AG04450 (cell line): ENCODE results near the gene CCDC6. TPM values are rescaled to one million over a fixed set of nuclear protein-coding genes. Genes with fewer than 3 reads are reported as not detected.
"Not testable (repeated sequence)": the region's sequence is repeated elsewhere in the genome, so short reads cannot be mapped to it uniquely, and the experiment has no call there.

Experiments used
- CTCF ChIA-PET: fragments of 300-600, 350-600 bp; formaldehyde crosslinking; extraction: SDS; loops from one replicate; lab custom pipeline; 2022; ENCODE audit warnings: antibody characterized with exemption, inconsistent platforms; lab: Charles Lee
- POLR2A ChIA-PET: fragments of 350-600 bp; formaldehyde crosslinking; extraction: SDS; loops from one replicate; lab custom pipeline; 2021; ENCODE audit warnings: antibody characterized with exemption, inconsistent platforms; lab: Yijun Ruan, JAX
- DNase-seq: peaks from one replicate; pipeline ENCODE4 v3.0.0-alpha.2; 2011; ENCODE audit warnings: low read depth, low spot score
- H3K27ac ChIP-seq: one replicate; pipeline ENCODE4 v1.5.1; 2012; ENCODE audit warnings: low read depth, low read length, control low read depth
- H3K27me3 ChIP-seq: one replicate; pipeline ENCODE4 v1.6.0; 2012; ENCODE audit warnings: low read length; ENCODE audit not compliant: control insufficient read depth, insufficient read depth
- H3K4me3 ChIP-seq: 2 replicates; pipeline ENCODE4 v1.5.1; 2011; ENCODE audit warnings: mild to moderate bottlenecking, low read depth, low read length, control low read depth
- H3K9me3 ChIP-seq: 2 replicates; pipeline ENCODE4 v1.5.1; 2012; ENCODE audit warnings: low read length; ENCODE audit not compliant: control insufficient read depth, insufficient read depth
- polyA plus RNA-seq: library from polyadenylated mRNA; depleted of rRNA; stranded (reverse); fragments of >200 nt; gene quantifications from 2 replicates; pipeline ENCODE4 v1.2.3, GENCODE V29; 2011
- TF ChIP-seq, protein P1 (sequence below): IDR thresholded peaks from 2 replicates; pipeline ENCODE4 v1.5.1; 2011; ENCODE audit warnings: low read depth, low read length, control low read depth, inconsistent platforms

CCDC6 gene
- polyA plus RNA-seq, 1 experiment, result 51.1 TPM

DNA sequence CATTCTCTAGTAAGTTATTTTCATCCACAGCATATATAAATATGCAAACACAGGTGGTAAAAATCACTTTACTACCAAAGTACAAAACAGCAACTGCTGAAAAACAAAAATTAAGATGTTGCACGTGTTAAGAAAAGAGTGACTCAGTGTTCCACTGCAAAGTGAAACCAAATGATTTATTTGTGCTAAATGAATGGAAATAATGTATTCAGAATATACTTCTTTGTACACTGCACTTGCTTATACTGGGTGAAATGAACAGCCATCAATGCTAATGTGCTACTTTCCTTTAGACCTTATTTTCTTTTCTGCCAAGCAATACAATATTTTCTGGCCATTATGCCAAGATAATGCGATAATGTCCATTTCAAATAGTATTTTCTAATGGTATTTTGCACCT is 114.8 kb downstream of the CCDC6 start:
- CTCF ChIA-PET, result no interaction called here
- no peak overlapping the region for H3K4me3 ChIP-seq
- H3K27me3 ChIP-seq, result no peaks in the 10 kb centered on the region
- no peaks in the 10 kb centered on the region for H3K9me3 ChIP-seq
- DNase-seq, result no peak
- POLR2A ChIA-PET, result no interaction called here
- TF ChIP-seq, protein P1, sequence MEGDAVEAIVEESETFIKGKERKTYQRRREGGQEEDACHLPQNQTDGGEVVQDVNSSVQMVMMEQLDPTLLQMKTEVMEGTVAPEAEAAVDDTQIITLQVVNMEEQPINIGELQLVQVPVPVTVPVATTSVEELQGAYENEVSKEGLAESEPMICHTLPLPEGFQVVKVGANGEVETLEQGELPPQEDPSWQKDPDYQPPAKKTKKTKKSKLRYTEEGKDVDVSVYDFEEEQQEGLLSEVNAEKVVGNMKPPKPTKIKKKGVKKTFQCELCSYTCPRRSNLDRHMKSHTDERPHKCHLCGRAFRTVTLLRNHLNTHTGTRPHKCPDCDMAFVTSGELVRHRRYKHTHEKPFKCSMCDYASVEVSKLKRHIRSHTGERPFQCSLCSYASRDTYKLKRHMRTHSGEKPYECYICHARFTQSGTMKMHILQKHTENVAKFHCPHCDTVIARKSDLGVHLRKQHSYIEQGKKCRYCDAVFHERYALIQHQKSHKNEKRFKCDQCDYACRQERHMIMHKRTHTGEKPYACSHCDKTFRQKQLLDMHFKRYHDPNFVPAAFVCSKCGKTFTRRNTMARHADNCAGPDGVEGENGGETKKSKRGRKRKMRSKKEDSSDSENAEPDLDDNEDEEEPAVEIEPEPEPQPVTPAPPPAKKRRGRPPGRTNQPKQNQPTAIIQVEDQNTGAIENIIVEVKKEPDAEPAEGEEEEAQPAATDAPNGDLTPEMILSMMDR, result no peak
- no peak overlapping the region for H3K27ac ChIP-seq

DNA sequence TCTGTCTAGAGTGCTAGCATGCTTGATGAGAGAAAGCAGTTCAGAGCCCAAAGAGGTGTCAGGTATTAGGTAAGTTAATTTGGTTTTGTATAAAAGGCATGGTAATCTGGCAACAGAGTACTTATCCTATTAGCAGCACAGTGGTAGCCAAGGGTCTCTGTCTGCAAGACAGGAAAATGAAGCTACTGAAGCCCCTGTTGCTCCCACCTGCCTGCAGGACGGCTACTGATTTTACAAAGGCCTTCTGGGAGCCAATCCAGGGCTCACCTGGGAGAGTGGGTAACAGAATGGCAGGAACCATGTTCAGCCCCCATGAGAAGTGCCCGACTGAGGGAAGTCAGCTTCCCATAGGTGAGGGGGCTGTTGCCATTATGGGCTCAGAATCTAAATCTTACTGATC is 116.3 kb downstream of the CCDC6 start:
- H3K9me3 ChIP-seq, H3K27me3 ChIP-seq, H3K4me3 ChIP-seq, POLR2A ChIA-PET, H3K27ac ChIP-seq, DNase-seq: not testable (repeated sequence)
- CTCF ChIA-PET, result interaction anchor here (1.9 kb wide), 1 partner anchor 41 kb away, joined by 4 read pairs; no protein-coding TSS in a partner anchor

DNA sequence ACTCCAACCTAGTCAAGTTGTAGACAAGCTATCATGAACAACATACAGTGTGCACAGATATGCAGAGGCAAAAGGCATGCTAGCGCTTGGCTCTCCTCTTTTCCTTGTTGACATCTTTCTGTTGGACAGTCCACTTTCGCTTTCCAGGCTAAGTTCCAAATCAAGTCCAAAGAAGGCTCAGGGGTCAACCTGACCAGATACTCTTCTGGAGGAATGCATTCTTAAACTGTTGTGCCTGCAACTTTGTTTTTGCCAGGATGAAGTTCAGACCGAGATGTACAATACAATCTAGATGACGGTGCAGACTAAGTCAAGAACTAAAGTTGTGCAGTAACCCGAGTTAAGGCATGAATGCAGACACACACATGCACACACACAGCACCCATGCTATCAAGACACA is 117.4 kb downstream of the CCDC6 start:
- H3K9me3 ChIP-seq, DNase-seq, H3K4me3 ChIP-seq, H3K27ac ChIP-seq, CTCF ChIA-PET, POLR2A ChIA-PET, H3K27me3 ChIP-seq: not testable (repeated sequence)

DNA sequence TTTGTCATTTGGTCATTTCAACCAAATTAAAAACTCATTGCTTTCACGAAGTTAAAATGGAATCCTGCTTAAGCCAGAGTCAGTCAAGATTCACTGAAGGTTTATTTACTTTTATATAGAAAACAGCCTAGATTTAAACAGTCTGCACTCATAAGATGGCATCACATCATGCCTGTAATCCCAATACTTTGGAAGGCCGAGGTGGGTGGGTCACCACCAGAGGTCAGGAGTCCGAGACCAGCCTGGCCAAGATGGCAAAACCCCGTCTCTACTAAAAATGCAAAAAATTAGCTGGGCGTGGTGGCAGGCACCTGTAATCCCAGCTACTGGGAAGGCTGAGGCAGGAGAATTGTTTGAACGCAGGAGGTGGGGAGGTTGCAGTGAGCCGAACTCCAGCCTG is 119.3 kb downstream of the CCDC6 start:
- H3K9me3 ChIP-seq, POLR2A ChIA-PET, H3K4me3 ChIP-seq, CTCF ChIA-PET, H3K27ac ChIP-seq, DNase-seq, H3K27me3 ChIP-seq: not testable (repeated sequence)

DNA sequence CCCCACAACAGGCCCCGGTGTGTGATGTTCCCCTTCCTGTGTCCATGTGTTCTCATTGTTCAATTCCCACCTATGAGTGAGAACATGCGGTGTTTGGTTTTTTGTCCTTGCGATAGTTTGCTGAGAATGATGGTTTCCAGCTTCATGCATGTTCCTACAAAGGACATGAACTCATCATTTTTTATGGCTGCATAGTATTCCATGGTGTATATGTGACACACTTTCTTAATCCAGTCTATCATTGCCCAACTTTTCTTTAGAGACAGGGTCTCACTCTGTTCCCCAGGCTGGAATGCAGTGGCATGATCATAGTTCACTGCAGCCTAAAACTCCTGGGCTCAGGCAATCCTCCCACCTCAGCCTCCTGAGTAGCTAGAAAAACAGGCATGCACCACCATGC is 120.9 kb downstream of the CCDC6 start:
- POLR2A ChIA-PET, H3K27me3 ChIP-seq, DNase-seq, H3K4me3 ChIP-seq, CTCF ChIA-PET, H3K9me3 ChIP-seq, H3K27ac ChIP-seq: not testable (repeated sequence)

DNA sequence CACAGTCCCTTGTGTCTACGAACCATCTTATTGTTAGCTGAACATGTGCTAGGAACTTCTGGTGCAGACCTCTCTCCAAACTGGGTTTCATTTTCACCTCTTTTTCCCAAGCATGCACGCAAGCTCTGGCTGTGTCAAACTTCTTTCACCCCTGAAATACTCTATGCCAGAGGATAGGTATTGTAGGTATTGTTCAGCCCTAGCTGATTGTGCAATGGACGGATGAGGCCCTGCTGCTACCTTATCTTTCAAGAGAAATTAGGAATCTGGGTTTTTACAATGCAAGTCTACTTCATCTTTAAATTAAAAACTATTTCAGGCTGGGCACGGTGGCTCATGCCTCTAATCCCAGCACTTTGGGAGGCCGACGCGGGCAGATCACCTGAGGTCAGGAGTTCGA is 124.8 kb downstream of the CCDC6 start:
- Histone ChIP-seq H3K27ac (no peak overlapping the region), H3K27me3 (no peaks in the 10 kb centered on the region), H3K9me3 (no peaks in the 10 kb centered on the region), H3K4me3 (no peak overlapping the region)
- ChIA-PET CTCF (no interaction called here), POLR2A (no interaction called here)
- TF ChIP-seq, protein P1, result no peak
- DNase-seq, result no peak

DNA sequence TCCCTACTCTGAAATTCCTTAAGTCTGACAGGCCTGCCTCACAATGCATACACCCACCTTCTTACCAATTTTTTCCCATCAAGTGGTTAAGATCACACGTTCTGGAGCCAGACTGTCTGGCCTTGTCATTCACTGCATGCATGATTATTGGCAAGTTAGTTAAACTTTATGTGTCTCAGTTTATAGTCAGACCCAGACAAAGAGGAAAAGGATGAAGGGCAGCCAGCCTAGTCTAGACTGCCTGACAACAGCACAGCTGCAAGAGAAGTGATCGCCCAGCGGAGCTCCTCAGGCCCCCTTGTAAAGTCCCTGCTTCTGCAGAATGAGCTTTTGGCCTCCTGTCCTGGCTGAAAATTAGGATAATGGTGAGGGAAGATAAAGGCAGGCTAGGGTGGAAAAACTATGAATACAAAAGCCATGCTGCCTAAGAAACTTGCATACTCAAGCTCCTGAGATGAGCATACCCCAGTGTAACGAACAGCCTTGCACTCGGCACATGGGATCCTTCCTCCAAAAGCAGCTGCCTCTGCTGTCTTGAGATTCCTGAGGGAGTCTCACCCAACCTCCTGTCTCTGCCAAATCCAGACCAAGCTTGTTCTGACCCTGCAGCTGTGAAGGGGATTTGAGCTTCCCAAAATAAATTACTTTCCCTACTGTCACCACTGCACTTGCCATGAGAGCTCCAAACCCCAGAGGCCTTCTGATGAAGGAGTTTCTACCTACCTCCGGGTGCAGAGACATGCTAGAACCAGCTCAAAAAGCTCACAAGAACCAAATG is 126.4 kb downstream of the CCDC6 start:
- H3K9me3 ChIP-seq, result no peaks in the 10 kb centered on the region
- ChIA-PET POLR2A (no interaction called here), CTCF (interaction anchor here (1.1 kb wide), 1 partner anchor 127 kb away, joined by 4 read pairs; no protein-coding TSS in a partner anchor)
- H3K4me3 ChIP-seq, result no peak overlapping the region
- no peak for DNase-seq
- no peaks in the 10 kb centered on the region for H3K27me3 ChIP-seq
- TF ChIP-seq, protein P1, result no peak
- no peak overlapping the region for H3K27ac ChIP-seq
